HG03175 (cell line): ENCODE results near the gene TSTD2.

Experiments used
- ATAC-seq: cut with Tn5 transposase; IDR thresholded peaks from one replicate; pipeline ENCODE4 v1.9.1; 2021; ENCODE audit warnings: mild to moderate bottlenecking, moderate library complexity; ENCODE audit not compliant: unreplicated experiment

TSTD2 gene

DNA sequence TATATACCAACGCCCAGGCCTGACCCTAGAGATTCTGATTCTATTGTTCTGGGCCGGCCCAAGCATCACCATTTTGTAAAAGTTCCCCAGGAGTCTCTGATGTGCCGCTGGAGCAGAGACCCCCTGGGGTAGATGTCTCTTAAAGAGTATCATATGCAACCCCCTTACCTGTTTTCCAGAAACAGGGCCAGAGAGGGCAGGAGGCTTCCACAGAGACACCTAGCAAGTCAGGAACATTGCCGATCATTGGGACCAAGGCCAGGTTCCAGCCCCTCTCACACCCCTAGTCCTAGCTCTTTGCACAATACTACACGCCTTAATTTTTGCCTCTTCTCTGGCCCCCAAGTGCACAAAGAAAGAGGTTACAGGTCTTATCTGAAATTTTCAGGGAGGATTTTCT lies 67.9 kb downstream of the TSTD2 start:
- ATAC-seq = no peak

DNA sequence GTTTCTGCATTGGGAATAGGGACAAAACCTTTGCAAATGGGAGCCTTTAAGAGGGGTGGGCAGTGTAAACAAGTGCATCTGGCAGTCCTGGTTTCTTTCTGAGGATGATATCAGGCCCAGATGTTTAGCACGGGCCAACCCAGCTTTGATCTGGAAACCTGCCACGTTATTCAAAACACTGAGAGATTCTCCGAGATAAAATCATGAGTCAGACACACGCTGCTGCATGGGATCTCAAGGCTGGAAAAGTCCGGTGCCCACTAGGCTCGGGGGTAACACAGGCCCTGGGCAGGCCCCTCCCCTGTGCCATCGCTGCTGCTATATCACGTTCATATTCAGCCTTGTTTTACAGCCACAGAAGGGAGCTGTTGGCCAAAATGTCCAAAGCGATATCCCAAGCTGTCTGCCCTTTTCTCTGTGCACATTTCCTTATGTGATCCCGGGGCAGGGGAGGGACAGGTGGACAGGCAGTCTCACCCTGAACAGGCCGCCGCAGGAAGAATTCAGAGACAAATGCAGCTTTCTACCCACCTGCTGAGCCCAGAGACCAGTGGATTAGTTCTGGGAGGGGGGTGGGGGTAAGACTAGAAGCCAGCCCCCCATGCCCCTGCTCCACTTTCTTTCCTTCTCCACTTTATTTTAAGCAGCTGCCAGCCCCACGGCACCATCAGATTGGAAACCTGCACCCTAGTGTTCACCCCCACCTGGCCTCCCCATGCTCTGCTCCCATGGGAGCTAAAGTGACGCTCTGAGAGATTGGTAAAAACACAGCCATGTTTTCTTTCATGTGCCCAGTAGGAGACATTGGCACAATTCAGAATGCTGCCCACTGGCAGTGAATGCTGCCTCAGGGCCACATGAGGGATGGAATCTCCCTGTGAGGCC lies 68.6 kb downstream of the TSTD2 start:
- no peak for ATAC-seq

DNA sequence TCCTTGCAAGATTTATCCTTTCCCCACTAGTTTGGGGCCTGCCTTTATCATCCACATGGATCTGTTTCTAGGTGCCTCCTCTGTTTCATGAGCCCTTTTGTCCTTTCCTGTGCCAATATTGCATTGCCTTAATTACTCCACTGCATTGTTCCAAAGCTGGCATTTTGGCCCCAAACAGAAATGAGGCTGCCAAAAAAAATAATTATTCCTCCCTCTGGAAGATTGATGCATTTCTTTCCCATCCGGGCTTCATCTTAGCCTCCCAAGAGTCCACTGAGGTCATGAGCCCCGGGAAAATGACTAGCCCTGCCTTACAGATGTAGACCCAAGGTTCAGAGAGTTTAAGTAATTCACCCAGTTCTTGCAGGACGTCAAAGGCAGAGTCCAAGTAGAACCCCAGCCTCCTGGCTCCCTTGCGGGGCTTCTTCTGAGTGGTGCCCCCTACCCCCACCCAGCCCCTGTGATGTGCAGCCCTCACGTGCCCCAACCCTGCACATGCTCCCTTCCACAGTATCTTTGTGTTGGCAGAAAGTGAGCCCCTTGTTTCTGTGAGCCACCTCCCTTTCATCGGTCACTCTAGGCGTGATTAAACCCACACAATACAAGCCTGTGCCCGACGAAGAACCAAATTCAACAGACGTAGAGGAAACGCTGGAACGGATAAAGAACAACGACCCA lies 69.6 kb downstream of the TSTD2 start:
- no peak for ATAC-seq

DNA sequence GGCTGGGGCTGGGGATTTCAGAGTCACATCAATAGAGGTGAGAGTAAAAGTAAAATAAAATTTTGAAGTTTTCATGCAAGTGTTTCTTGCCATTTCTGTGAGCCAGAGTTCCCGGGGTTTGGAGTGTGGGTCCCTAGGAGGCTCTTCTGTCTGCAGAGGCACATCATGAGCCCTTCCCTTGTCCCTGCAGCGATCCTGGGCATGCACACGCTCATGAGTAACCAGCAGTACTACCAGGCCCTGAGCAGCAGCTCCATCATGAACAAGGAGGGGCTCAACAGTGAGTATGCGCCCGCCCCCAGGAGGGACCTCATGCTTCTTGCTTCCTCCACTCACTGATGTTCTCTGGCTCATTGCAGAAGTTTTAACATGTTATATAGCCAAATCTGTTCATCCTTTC lies 70.6 kb downstream of the TSTD2 start:
- ATAC-seq = no peak

DNA sequence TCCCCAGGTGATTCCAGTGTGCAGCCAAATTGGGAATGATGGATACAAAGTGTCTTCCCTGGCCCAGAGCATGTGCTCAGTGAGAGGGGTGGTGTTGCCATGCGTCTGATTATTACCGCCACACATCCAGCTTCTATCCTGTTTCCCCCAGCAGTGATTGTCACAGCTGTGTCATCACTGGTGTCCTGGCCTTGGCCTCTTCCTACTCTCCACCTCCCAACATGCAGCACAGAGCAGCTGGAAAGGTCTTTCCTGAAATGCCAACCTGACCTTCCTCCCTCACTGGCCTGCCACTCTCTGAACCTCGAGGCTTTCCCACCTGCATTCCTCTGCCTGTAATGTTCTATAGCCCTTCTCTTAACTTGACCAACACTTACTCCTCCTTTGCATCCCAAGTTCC lies 71.7 kb downstream of the TSTD2 start:
- no peak for ATAC-seq

DNA sequence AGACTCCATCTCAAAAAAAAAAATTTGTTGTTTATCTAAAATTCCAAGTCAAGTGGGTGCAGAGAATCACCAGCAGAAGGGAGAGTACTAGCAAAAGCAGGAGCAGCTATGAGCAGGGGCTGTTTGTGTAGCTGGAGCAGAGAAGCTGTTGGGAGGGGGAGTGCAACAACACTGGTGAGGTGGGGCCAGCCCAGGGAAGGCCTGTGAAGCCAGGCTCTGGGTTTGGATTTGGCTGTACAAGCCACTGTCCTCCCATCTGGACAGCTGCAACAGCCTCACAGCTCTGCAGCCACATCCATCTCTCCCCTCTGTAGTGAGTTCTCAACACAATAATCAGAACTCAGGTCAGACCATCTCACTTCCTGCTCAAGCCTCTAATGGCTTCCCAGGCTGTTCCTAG lies 72.3 kb downstream of the TSTD2 start:
- ATAC-seq = no peak

DNA sequence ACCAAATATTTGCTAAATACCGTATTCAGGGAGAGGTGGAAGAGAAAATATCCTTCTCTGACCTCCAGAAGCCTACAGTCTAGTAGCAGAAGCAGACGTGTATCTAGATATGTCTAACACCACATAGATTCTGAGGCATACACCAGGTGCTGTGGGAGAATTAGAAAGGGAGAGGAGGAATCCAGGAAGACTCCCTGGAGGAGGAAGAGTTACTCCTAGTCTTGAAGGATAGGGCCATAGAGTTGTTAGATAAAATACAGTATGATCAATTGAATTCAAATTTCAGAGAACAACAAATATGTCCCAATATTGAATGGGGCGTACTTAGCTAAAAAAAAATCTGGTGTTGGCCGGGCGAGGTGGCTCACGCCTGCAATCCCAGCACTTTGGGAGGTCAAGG lies 73.0 kb downstream of the TSTD2 start:
- ATAC-seq = no peak

DNA sequence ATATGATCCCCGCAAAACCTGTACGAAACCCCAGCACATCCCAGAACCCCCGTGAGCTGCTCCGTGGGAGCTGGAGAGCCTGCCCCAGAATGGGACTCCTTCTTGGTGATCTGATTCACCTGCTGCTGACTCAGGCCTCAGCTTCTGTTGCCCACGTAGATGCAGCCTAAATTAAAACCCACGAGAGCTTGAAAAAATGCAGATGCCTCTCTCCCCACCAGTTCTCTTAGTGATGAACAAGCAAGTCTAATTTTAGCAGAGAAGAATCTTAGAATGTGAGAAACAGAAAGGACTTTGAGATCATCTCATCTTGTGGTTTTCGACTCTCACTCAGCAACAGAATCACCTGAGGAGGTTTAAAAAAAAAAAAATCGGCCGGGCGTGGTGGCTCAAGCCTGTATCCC lies 74.1 kb downstream of the TSTD2 start:
- peak; percentile 65 for ATAC-seq

DNA sequence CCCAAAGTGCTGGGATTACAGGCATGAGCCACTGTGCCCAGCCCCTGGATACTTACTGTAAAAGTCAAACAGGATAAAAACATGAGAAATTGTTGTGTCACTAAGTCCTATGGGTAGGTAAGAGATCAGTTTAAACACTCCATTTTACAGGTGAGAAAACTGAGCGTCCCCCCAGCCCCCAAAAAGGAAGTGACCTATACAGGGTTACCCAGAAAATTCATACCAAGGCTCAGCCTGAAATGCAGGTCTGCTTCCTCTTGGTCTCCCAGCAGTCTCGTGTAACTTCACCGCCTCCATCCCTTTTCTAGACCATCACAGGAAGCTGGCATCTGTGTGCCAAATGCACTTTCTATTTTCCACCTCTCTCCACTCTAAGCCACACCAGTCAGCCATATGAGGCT lies 74.5 kb downstream of the TSTD2 start:
- no peak for ATAC-seq

DNA sequence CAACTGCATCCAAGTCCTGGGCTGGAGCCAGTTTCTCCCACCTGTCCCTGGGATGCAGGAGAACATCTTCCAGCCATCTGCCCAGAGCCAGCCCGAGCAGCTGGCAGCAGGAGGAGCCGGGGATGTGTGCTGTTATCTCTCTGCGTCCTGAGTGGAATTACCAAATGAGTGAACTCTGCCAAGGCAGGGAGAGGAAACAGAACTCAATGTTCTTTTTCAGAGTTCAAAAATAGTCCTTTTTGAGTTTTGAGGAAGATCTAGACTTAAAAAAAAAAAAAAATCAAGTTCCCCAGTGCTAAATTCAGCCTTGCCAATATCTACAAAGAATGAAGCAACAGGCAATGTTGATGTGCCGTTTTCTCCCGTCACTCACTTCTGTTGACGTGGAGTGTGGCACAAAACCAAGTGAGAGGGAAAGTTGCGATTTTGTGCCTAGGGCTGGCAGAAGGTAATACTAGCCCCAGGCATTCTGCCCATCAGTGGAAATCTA lies 75.5 kb downstream of the TSTD2 start:
- no peak for ATAC-seq

DNA sequence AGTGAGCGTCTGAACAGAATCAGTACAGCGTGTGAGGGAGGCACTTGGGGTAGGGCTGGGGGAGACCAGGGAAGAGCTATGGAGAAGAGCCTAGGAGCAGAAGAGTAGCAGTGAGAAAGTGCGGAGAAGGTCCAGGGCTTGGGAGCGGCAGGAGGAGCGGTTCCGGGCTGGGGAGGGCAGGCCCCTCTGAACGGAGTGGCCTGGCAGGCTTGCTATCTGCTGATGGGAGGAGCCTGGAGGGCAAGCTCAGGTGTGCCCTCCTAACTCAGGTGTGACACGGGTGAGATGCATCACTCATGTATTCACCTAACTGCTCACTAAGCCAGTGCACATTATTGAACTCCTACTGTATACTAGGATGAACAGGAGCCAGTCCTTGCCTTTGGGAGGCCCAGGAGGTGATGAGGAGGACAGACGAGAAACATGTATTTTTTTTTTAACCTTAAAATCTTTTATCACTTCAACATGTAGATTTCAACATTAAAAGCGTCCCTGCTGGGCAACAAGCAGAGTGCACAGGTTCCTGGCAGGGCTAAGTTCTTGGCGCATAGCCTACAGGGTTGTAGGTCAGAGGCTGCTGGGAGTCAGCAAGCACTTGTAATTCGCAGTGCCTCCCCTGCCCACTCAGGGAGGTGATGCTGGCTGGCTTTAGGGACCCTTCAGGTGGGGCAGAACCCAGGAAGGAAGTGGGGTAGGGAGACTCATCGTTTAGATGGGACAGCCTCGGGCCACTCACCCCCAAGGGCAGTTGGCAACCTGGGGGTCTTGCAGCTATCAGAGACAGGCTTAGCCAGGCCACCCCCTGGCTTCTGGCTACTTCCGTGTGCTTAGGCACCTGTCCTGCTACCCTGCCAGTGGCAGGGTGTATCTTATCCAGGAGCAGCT lies 76.2 kb downstream of the TSTD2 start:
- ATAC-seq = no peak

DNA sequence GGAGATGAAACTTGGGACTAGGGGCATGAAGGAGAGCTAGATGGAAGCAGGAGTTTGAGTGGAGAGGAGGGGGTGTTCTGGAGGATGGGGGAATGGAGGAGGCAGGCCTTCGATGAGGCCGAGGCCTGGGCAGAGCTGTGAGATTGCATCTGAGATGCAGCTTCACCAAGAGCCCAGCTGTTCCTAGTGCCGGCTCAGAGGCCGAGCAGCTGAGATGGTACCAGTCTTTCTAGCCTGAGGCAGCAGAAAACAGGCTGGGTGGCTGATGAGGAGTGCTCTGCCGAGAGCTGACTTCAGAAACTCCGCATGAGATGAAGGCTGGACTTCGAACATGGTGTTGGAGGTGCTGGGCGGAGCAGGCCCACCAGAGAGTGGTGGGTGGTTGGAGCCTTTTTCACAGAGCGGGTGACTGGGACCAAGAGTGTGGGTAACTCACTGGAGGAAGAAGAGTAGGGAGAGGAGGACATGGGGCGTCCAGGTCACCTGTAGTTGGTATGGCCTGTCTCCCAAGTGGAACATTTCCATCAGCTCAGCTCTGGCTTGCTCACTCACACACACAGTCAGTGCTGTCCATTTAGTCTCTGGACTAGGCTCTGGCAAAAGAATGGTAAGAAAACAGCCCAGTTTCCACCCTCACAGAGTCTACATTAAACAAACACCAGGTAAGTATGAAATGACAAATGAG lies 77.0 kb downstream of the TSTD2 start:
- ATAC-seq = no peak

DNA sequence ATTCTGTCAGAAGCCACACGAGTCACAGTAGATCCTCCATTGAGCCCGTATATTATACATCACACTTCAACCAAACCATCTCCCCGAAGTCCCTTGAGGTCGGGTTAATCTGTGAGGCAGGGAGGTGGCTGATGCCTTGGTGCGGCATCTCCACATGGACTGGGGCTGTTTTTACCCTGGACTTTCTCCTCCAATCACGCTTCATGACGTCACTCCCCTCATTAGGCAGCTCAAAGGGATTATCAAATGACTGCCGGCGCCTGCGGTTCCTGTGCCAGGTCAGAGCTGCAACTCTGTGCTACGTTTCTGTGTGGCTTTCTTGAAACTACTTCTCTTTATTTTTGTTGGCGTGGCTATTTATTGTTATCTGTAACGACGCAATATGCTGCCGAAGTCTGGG lies 78.0 kb downstream of the TSTD2 start:
- no peak for ATAC-seq

DNA sequence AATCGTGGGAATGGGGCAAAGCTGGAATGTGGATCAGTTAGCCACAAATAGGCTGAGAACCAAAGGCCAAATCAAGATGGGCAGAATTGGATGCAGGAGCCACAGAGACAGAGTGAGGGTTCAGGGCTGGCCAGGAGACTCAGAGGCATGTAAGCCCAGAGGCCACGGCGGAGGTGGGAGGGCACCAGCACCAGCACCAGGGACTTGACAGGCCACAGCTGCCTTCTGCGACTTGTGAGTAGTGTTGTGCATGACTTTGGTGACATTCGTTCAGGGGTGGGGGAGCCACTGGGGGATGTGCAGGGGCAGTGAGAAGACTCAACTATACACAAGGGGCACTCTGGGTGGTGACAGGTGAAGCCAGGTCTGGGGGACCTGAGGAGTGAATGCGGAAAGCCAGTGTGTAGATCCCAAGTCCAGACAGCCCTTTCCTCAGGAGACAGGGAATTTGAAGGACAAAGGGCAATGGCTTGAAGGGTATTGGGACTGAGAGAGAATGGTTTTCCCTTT lies 78.5 kb downstream of the TSTD2 start:
- ATAC-seq = no peak

DNA sequence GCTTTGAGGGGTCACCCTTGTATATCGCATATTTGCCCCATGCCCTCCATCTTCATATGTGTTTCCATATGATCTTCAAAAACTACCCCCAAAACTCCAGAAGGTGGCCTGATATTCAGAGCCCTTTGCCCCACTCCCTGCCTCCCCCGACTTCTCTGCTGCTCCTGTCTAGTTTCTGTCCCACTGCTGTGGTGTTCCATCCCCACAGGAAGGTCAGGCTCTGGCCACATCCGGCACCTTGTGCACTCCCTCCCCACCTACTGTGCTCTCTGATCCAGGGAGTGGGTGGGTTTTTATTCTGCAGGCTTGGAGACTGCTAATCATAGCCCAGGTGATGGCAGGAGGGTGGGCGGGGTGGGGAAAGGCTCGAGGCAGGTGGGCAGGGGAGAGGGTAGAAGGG lies 79.3 kb downstream of the TSTD2 start:
- ATAC-seq = no peak

DNA sequence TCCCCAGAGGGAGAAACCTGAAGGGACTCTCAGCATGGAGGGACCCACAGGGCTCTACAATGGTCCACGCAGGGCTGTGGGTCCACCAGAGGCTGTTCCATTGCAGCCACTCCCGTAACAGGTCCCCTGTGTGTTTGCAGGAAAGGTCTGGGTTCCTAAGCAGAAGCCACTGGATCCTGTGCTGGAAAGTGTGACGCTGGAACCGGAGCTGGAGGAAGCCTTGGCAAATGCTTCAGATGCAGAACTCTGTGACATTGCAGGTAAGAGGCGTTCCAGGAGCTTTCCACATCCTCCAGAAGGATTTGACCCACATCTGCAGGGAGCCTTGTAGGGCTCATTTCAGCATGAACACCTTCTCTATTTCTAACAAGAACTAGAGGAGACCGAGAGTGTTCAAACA lies 80.0 kb downstream of the TSTD2 start:
- ATAC-seq = no peak

DNA sequence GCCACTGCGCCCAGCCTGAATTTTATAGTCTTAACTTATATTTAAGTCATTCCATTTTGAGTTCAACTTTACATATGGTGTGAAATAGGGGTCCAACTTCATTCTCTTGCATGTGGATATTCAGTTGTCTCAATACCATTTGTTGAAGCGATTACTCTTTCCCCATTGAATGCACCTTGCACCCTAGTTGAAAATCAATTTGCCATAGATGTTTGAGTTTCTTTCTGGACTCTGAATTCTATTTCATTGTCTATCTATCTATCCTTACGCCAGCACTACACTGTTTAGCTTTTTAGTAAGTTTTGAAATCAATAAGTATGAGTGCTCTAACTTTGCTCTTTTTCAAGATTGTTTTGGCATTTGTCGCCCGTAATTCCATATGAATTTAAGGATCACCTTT lies 81.9 kb downstream of the TSTD2 start:
- ATAC-seq = no peak

DNA sequence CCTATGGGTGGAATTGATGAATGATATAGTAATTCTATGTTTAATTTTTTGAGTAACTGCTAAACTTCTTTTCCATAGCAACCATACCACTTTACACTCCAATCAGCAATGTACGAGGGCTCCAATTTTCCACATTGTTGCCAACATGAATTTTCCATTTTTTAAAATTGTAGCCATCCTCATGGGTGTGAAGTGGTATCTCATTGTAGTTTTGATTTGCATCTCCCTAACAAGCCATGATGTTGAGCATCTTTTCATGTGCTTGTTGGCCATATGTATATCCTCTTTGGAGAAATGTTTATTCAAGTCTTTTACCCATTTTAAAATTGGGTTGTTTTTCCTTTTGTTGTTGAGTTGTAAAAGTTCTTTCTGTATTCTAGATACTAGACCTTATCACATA lies 82.8 kb downstream of the TSTD2 start:
- no peak for ATAC-seq
